PC-9 (cell line): ENCODE results near the gene PDE3A.

Experiments
- CTCF ChIP-seq: fragments of 200-600 bp; sonication (generic); conservative IDR thresholded peaks from 2 replicates; pipeline ENCODE4 v1.6.1; 2017; ENCODE audit warnings: mixed run types, antibody characterized with exemption, mild to moderate bottlenecking, moderate library complexity
- EZH2 ChIP-seq: fragments of 200-600 bp; sonication (generic); IDR thresholded peaks from 2 replicates; pipeline ENCODE4 v1.8.0; 2017; ENCODE audit warnings: antibody characterized with exemption, low read depth

DNA sequence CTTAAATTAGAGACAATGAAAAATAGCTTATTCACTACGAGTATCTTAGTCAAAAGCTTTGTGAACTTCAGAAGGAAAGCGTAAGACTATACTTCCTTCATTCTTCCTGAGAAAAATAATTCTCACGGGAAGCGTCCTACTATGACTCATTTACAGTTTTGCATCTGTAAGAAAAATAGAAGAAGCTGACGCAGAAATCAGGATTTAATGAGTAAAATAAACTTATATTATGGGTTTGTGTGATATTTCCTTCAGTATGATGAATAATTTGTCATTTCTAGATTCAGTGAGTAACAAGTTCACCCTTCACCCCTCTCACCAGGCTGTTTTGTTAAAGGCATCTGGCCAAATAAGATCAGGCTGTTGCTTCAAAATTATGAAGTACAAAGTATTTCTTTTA lies 17.8 kb upstream of the PDE3A start:
- TF ChIP-seq CTCF (no peak), EZH2 (no peak)
